Measurements from ENCODE around the gene ZNF48.

ZNF48 gene

DNA sequence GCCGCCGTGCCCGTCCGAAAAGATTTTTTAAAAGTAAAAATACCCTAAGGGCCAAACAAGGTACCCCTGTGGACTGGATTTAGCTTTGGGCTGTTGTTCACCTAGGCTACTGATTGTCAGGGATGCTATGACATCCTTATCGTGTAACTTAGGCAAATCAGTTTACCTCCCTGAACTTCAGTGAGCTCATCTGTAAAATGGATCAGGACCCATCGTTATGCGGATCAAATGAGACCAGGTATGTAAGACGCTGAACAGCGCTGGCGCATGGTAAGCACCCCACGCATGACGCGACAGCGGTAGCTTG lies 11.5 kb downstream of the ZNF48 start:
- TF ChIP-seq, protein P1, sequence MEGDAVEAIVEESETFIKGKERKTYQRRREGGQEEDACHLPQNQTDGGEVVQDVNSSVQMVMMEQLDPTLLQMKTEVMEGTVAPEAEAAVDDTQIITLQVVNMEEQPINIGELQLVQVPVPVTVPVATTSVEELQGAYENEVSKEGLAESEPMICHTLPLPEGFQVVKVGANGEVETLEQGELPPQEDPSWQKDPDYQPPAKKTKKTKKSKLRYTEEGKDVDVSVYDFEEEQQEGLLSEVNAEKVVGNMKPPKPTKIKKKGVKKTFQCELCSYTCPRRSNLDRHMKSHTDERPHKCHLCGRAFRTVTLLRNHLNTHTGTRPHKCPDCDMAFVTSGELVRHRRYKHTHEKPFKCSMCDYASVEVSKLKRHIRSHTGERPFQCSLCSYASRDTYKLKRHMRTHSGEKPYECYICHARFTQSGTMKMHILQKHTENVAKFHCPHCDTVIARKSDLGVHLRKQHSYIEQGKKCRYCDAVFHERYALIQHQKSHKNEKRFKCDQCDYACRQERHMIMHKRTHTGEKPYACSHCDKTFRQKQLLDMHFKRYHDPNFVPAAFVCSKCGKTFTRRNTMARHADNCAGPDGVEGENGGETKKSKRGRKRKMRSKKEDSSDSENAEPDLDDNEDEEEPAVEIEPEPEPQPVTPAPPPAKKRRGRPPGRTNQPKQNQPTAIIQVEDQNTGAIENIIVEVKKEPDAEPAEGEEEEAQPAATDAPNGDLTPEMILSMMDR (IDR thresholded peaks at IDR 0.05; ENCODE audit: low read depth, low read length) = no peak
- DNase-seq (ENCODE audit: extremely low read depth, low read depth) = no peak

DNA sequence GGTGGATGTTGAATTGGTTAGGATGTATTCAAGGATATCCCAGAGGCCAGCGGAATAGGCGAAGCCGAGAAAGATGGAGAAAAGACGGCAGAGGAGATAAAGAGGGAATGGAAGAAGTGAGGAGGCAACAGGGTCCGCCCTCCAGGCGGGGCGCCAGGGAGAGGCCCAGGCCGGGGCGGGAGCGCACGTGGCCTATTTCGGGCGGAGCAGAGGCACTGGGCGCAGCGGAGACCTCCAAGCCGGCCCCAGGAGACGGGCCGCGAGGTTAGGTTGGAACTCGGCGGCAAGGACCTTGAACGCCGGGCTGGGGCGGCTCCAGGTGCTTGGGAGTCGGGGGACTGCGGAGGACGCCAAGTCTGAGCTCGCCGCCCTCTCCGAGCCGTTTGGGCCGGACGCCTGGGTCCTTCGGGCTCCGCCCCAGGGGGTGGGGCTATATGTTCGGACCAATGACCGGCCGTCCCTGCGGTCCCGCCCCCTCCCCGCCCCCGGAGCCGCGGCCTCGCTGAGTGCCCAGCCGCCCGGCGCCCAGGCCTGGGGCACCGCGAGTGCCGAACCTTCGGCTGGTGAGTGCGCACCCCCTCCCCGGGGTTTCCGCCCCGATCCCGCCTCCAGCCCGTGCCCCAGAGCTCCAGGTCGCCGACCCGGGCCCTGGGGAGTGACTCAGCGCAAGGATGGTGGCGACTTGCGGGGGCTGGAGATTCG lies 12.0 kb downstream of the ZNF48 start, which contains the start of gene ZNF771:
Gene ZNF771, plus strand, starts transcription at position 505 of the 702 bp plus-strand sequence. CDS start 448 bp downstream, outside the sequence.
- TF ChIP-seq, protein P1 (IDR thresholded peaks at IDR 0.05; ENCODE audit: low read depth, low read length) = no peak
- peak; percentile 64 for DNase-seq (ENCODE audit: extremely low read depth, low read depth)

DNA sequence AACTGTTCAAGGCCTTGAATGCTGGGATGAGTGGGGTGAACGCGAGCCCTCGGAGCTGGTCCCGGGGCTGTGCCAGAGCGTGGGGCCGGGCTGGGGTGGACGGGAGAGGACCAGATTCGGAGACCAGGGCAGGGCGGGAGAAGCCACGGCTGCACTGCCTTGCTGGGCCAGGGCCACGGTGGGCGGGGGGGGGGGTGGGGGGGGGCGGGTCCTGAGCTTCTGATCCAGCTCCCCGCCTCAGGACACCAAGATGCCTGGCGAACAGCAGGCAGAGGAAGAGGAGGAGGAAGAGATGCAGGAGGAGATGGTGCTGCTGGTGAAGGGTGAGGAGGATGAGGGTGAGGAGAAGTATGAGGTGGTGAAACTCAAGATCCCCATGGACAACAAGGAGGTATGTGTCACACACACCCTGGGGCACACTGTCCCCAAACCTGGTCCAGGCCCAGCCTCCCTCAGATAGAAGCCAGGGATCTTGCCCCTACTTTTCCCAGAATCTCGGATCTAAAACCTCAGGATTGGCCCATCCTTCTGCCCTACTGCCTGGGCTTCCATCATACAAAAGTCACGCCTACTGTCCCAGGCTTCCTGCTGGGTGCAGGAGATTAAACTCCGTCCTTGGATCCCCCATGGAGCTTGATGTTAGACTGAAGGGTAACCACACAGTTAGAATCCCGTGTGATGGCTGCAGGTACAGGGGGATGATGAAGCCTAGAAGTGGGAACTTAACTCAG lies 12.7 kb downstream of the ZNF48 start:
- TF ChIP-seq, protein P1 (IDR thresholded peaks at IDR 0.05; ENCODE audit: low read depth, low read length) = no peak
- no peak for DNase-seq (ENCODE audit: extremely low read depth, low read depth)

DNA sequence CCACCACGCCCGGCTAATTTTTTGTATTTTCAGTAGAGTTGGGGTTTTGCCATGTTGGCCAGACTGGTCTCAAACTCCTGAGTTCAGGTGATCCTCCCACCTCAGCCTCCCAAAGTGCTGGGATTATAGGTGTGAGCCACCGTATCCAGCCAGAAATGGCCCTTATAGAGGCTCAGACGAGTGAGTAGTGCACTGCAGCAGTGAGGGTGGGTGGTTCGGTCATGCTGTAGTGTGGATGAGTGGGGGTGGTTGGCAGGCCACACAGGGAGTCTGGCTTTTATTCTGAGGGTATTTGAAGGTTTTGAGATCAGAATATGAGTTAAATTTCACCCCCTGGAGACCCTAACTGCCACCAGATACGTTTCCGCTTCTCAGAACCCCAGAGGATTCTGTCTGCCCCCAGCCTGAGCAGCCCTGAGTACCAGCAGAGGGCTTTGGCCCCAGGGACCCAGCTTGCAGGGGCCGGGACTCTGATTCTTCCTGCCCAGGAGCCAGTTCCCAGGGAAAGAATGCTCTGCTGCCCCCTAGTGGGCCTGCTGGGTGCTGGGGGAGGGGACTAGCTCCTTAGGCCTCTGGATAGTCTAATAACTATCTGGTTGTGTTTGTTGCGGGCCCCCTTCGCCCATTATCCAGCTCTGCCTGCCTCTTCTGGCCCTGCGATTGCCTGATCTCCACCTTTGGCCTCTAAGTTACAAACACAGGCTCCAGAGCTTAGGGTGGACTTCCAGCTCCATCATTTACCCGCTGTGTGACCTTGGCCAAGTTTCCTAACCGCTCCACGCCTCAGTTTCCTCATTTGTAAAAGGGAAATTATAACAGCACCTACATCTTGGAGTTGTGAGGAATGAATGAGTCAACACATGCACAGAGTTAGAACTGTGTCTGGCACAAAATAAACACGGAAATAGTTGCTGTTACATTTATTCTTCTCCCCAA lies 14.2 kb downstream of the ZNF48 start:
- DNase-seq (ENCODE audit: extremely low read depth, low read depth) = peak; percentile 61
- TF ChIP-seq, protein P1 (IDR thresholded peaks at IDR 0.05; ENCODE audit: low read depth, low read length) = peak; percentile 96

DNA sequence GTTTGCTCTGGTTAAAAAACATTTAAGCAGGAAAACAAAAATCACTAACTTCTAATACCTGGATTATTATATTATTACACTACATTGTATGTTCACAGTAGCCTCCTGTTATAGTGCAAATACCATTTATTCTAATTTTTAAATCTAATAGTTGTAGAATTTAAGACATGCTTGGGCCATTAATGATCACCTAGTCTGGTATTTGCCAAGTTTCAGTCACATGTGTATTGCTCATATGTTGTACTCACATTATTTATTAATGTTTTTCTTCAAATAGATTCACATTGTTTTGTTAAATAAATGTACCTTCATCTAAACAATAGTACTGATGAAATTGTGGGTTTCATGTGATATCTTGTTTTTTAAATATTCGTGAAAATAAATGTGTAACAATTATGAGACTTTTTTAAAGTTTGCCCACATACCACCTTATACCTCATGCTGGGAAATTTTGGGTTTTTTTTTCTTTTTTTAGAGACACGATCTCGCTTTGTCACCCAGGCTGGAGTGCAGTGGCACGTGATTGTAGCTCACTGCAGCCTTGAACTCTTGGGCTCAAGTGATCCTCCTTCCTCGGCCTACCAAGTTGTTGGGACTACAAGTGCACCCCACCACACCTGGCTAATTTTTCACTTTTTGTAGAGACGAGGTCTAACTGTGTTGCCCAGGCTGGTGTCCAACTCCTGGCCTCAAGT lies 18.0 kb downstream of the ZNF48 start:
- no peak for DNase-seq (ENCODE audit: extremely low read depth, low read depth)
- TF ChIP-seq, protein P1 (IDR thresholded peaks at IDR 0.05; ENCODE audit: low read depth, low read length) = no peak

DNA sequence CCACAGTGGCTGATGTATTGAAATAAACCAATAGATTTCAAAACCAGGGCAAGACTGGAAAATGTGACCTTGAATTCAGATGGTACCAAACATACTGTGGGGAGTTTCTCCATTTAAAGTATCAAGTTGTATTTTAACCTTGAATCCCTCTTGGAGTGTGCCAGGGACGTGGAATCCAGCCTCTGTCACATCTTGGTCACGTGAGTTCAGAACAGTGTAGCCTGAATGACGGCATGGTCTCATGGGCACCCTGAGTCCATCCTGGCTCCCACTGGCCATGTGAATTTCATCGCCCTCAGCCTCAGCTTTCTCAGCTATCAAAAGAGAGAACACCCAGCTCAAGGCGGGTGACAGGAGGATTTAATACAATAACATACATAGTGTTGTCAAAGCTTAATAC lies 18.9 kb downstream of the ZNF48 start:
- TF ChIP-seq, protein P1 (IDR thresholded peaks at IDR 0.05; ENCODE audit: low read depth, low read length) = no peak
- no peak for DNase-seq (ENCODE audit: extremely low read depth, low read depth)
